ENCODE results near the gene ISCA2. TPM values are rescaled to one million over a fixed set of nuclear protein-coding genes. Genes with fewer than 3 reads are reported as not detected.

ISCA2 gene
- 10.1 and 11.5 TPM in 2 replicates for total RNA-seq

GRCh38 chr14:74493343-74494261 lies at the start of gene ISCA2:
Gene ISCA2 (plus strand): TSS chr14:74493765. CDS start chr14:74493775, 10 bp downstream.

GRCh38 chr14:74492776-74493342 lies 706 bp upstream of the ISCA2 start, which contains the start of gene NPC2:
Gene NPC2 (minus strand): TSS chr14:74493305. CDS start chr14:74493274, 31 bp downstream.

Other genes with a start within 250 kb of the ISCA2 start
- 31.3 and 36.8 TPM in 2 replicates for gene ABCD4, start 190.8 kb upstream of the ISCA2 start, total RNA-seq
- not detected in 2 replicates for gene VRTN, start 145.3 kb upstream of the ISCA2 start, total RNA-seq
- not detected in 2 replicates for gene SYNDIG1L, start 67.6 kb upstream of the ISCA2 start, total RNA-seq
- gene NPC2, start 460 bp upstream of the ISCA2 start, total RNA-seq, result 144 and 268 TPM in 2 replicates
- gene LTBP2, start 118.5 kb downstream of the ISCA2 start, total RNA-seq, result 308 and 309 TPM in 2 replicates
- gene AREL1, start 219.3 kb downstream of the ISCA2 start, total RNA-seq, result 31.7 and 33.3 TPM in 2 replicates
- 27.8 and 32.1 TPM in 2 replicates for gene FCF1, start 219.4 kb downstream of the ISCA2 start, total RNA-seq